Adipose tissue (tissue), 3 donors: ENCODE results near the gene OR4M1. TPM values are rescaled to one million over a fixed set of nuclear protein-coding genes. Genes with fewer than 3 reads are reported as not detected.
"Not testable (repeated sequence)": the region's sequence is repeated elsewhere in the genome, so short reads cannot be mapped to it uniquely, and the experiment has no call there.

ENCODE experiments used
- H3K27ac ChIP-seq: one replicate; pipeline ENCODE4 v1.5.1; 2013; ENCODE audit warnings: low read depth, low read length
- WGBS, 3 donors: extraction: QIAGEN DNeasy Blood & Tissue Kit; methylation state at CpG; one replicate each; pipeline ENCODE4 v1.1.7; 2013; 5-methylcytosine and 5-hydroxymethylcytosine counted together
- polyA plus RNA-seq, 3 donors: library from polyadenylated mRNA; stranded (reverse); fragments of 200-250 nt; gene quantifications; one replicate each; pipeline ENCODE4 v1.2.3, GENCODE V29; 2013
- donor health status: healthy with polysubstance abuse.
- donor health status: Bipolar disorder and iron deficiency.
- donor health status: healthy.

The OR4M1 gene
- polyA plus RNA-seq, result not detected

GRCh38 chr14:19773204-19773603 is at the start of gene OR4M1:
Gene OR4M1, plus strand, starts transcription at chr14:19773504. Its CDS starts 6,819 bp downstream, at chr14:19780323.
- H3K27ac ChIP-seq, result not testable (repeated sequence)
- WGBS, 3 donors, result 8 to 14% (median 12%) methylated on average over 1 of the region's 1 CpG

GRCh38 chr14:19729359-19729758 is 43.9 kb upstream of the OR4M1 start:
- no peak overlapping the region for H3K27ac ChIP-seq

GRCh38 chr14:19729763-19730162 is 43.5 kb upstream of the OR4M1 start:
- 57 to 64% (median 57%) methylated on average over 2 of the region's 2 CpGs for WGBS, 3 donors
- no peak overlapping the region for H3K27ac ChIP-seq

- H3K27ac ChIP-seq, result not testable (repeated sequence)
- WGBS, 3 donors, result 71 to 78% (median 72%) methylated on average over 3 of the region's 3 CpGs
Observed at GRCh38 chr14:19733893-19734292, 39.4 kb upstream of the OR4M1 start.

GRCh38 chr14:19743256-19743655 is 30.0 kb upstream of the OR4M1 start, which contains the start of gene OR4Q3:
Gene OR4Q3, plus strand, starts transcription at chr14:19743571.
- 70 to 81% (median 74%) methylated on average over 1 of the region's 1 CpG for whole genome bisulfite sequencing, 3 donors
- H3K27ac ChIP-seq, result no peak within 1 kb of the TSS

GRCh38 chr14:19752316-19752715 is 21.0 kb upstream of the OR4M1 start:
- not testable (repeated sequence) for H3K27ac ChIP-seq

- WGBS, 3 donors, result 26 to 39% (median 31%) methylated on average over 2 of the region's 2 CpGs
- no peak overlapping the region for H3K27ac ChIP-seq
Observed at GRCh38 chr14:19754172-19754571, 19.1 kb upstream of the OR4M1 start.

GRCh38 chr14:19771491-19771890 is 1.8 kb upstream of the OR4M1 start:
- H3K27ac ChIP-seq, result not testable (repeated sequence)
- WGBS, 3 donors, result 25 to 54% (median 41%) methylated on average over 3 of the region's 3 CpGs

GRCh38 chr14:19771895-19772430 is 1.3 kb upstream of the OR4M1 start:
- H3K27ac ChIP-seq, result no peak overlapping the region
- WGBS, 3 donors, result 82 to 93% (median 88%) methylated on average over 1 of the region's 1 CpG

- not testable (repeated sequence) for H3K27ac ChIP-seq
- 25 to 47% (median 46%) methylated on average over 2 of the region's 2 CpGs for WGBS, 3 donors
Observed at GRCh38 chr14:19772454-19772853, 850 bp upstream of the OR4M1 start.

GRCh38 chr14:19775587-19775986 is 2.3 kb downstream of the OR4M1 start:
- WGBS, 3 donors, result 70 to 79% (median 71%) methylated on average over 1 of the region's 1 CpG
- no peak overlapping the region for H3K27ac ChIP-seq

GRCh38 chr14:19785848-19786247 is 12.5 kb downstream of the OR4M1 start:
- 77 to 83% (median 83%) methylated on average over 16 of the region's 16 CpGs for WGBS, 3 donors
- not testable (repeated sequence) for H3K27ac ChIP-seq

- H3K27ac ChIP-seq, result not testable (repeated sequence)
Observed at GRCh38 chr14:19787318-19787717, 14.0 kb downstream of the OR4M1 start.

GRCh38 chr14:19788150-19788549 is 14.8 kb downstream of the OR4M1 start:
- H3K27ac ChIP-seq, result not testable (repeated sequence)
- WGBS, 3 donors, result 60 to 67% (median 62%) methylated on average over 7 of the region's 7 CpGs

More at GRCh38 chr14:19787318-19787717, 14.0 kb downstream of the OR4M1 start:
- 72 to 76% (median 73%) methylated on average over 6 of the region's 6 CpGs for WGBS, 3 donors

- H3K27ac ChIP-seq, result not testable (repeated sequence)
- 53 to 72% (median 71%) methylated on average over 10 of the region's 10 CpGs for WGBS, 3 donors
Observed at GRCh38 chr14:19796520-19797108, 23.3 kb downstream of the OR4M1 start.

- 82 to 90% (median 88%) methylated on average over 5 of the region's 5 CpGs for WGBS, 3 donors
- H3K27ac ChIP-seq, result no peak overlapping the region
Observed at GRCh38 chr14:19799880-19800279, 26.6 kb downstream of the OR4M1 start.

GRCh38 chr14:19800282-19801117 is 27.2 kb downstream of the OR4M1 start:
- H3K27ac ChIP-seq, result no peak overlapping the region
- WGBS, 3 donors, result 77 to 81% (median 79%) methylated on average over 17 of the region's 17 CpGs

- 76 to 87% (median 86%) methylated on average over 13 of the region's 13 CpGs for WGBS, 3 donors
- no peak overlapping the region for H3K27ac ChIP-seq
Observed at GRCh38 chr14:19801118-19801464, 27.8 kb downstream of the OR4M1 start.

GRCh38 chr14:19803470-19803869 is 30.2 kb downstream of the OR4M1 start, which contains the start of gene OR4N2:
Gene OR4N2, plus strand, starts transcription at chr14:19803770. Its CDS starts 23,679 bp downstream, at chr14:19827449.
- WGBS, 3 donors, result 52 to 78% (median 73%) methylated on average over 1 of the region's 1 CpG
- H3K27ac ChIP-seq, result not testable (repeated sequence)
